GM18870 (cell line): ENCODE data around the gene LRP5.

Experiments
- ATAC-seq: cut with Tn5 transposase; IDR thresholded peaks from one replicate; pipeline ENCODE4 v1.9.1; 2021; ENCODE audit warnings: moderate library complexity; ENCODE audit not compliant: unreplicated experiment

LRP5 gene

GRCh38 chr11:68498321-68498720 lies 185.9 kb downstream of the LRP5 start:
- no peak for ATAC-seq
